Activated CD4-positive, alpha-beta T cell treated with anti-CD3 and anti-CD28 coated beads, Interleukin-2, amount 50 U/mL, for 16 hours (primary cell): ENCODE data around the gene CDH4.
"Not testable (repeated sequence)": the region's sequence is repeated elsewhere in the genome, so short reads cannot be mapped to it uniquely, and the experiment has no call there.

Experiments
- DNase-seq: peaks from one replicate; pipeline ENCODE4 v3.0.0-alpha.2; 2020

The CDH4 gene

GRCh38 chr20:61839912-61840778 is 588.1 kb downstream of the CDH4 start:
- no peak for DNase-seq

GRCh38 chr20:61840779-61841455 is 588.9 kb downstream of the CDH4 start:
- DNase-seq, result no peak

- no peak for DNase-seq
Measured at GRCh38 chr20:61841551-61841950, 589.5 kb downstream of the CDH4 start.

GRCh38 chr20:61841966-61842365 is 589.9 kb downstream of the CDH4 start:
- no peak for DNase-seq

GRCh38 chr20:61844621-61845020 is 592.6 kb downstream of the CDH4 start:
- DNase-seq, result no peak

- DNase-seq, result no peak
Measured at GRCh38 chr20:61845233-61845671, 593.2 kb downstream of the CDH4 start.

GRCh38 chr20:61846074-61846473 is 594.0 kb downstream of the CDH4 start:
- no peak for DNase-seq

GRCh38 chr20:61846741-61847419 is 594.8 kb downstream of the CDH4 start:
- no peak for DNase-seq

- DNase-seq, result no peak
Measured at GRCh38 chr20:61847420-61847748, 595.3 kb downstream of the CDH4 start.

- no peak for DNase-seq
Measured at GRCh38 chr20:61847986-61848385, 595.9 kb downstream of the CDH4 start.

GRCh38 chr20:61848851-61849250 is 596.8 kb downstream of the CDH4 start:
- DNase-seq, result no peak

GRCh38 chr20:61849376-61849775 is 597.3 kb downstream of the CDH4 start:
- DNase-seq, result no peak

GRCh38 chr20:61849822-61850221 is 597.8 kb downstream of the CDH4 start:
- DNase-seq, result no peak

GRCh38 chr20:61850457-61850856 is 598.4 kb downstream of the CDH4 start:
- no peak for DNase-seq

GRCh38 chr20:61850926-61851900 is 599.2 kb downstream of the CDH4 start:
- DNase-seq, result no peak

GRCh38 chr20:61852268-61853072 is 600.4 kb downstream of the CDH4 start:
- no peak for DNase-seq

- no peak for DNase-seq
Measured at GRCh38 chr20:61853073-61854005, 601.3 kb downstream of the CDH4 start.

- not testable (repeated sequence) for DNase-seq
Measured at GRCh38 chr20:61854538-61854937, 602.5 kb downstream of the CDH4 start.

GRCh38 chr20:61855286-61855685 is 603.2 kb downstream of the CDH4 start:
- no peak for DNase-seq

GRCh38 chr20:61856626-61857413 is 604.8 kb downstream of the CDH4 start:
- DNase-seq, result no peak
